COR-L47 (cell line): ENCODE results near the gene TFPT.

Source experiments
- DNase-seq: peaks from one replicate; lab custom pipeline; 2025; lab: John Stamatoyannopoulos, UW

The TFPT gene

GRCh38 chr19:54148158-54148557 is 32.7 kb upstream of the TFPT start:
- DNase-seq, result no peak

GRCh38 chr19:54147676-54148075 is 32.2 kb upstream of the TFPT start:
- DNase-seq, result no peak

GRCh38 chr19:54145541-54146158 is 30.2 kb upstream of the TFPT start:
- DNase-seq, result no peak

GRCh38 chr19:54142166-54142780 is 26.8 kb upstream of the TFPT start:
- no peak for DNase-seq

- DNase-seq, result no peak
Measured at GRCh38 chr19:54141356-54141755, 25.9 kb upstream of the TFPT start.

GRCh38 chr19:54138489-54139256 is 23.2 kb upstream of the TFPT start:
- DNase-seq, result no peak

- DNase-seq, result peak; percentile 27
Measured at GRCh38 chr19:54137699-54138488, 22.4 kb upstream of the TFPT start, which contains the start of gene CNOT3. CNOT3 (plus strand) TSS chr19:54137762; CDS start chr19:54142979, 5,217 bp downstream.

- peak; percentile 100 for DNase-seq
Measured at GRCh38 chr19:54136864-54137698, 21.6 kb upstream of the TFPT start.

GRCh38 chr19:54136086-54136863 is 20.8 kb upstream of the TFPT start:
- no peak for DNase-seq

GRCh38 chr19:54133957-54134590 is 18.6 kb upstream of the TFPT start:
- DNase-seq, result no peak

GRCh38 chr19:54133312-54133956 is 18.0 kb upstream of the TFPT start:
- peak; percentile 8 for DNase-seq

- no peak for DNase-seq
Measured at GRCh38 chr19:54129617-54129996, 14.2 kb upstream of the TFPT start.

GRCh38 chr19:54128796-54129616 is 13.5 kb upstream of the TFPT start:
- no peak for DNase-seq

GRCh38 chr19:54128441-54128725 is 12.9 kb upstream of the TFPT start:
- DNase-seq, result no peak

GRCh38 chr19:54127688-54128440 is 12.4 kb upstream of the TFPT start:
- no peak for DNase-seq

GRCh38 chr19:54125713-54126112 is 10.3 kb upstream of the TFPT start:
- DNase-seq, result no peak

GRCh38 chr19:54124393-54124792 is 8.9 kb upstream of the TFPT start:
- DNase-seq, result no peak

- no peak for DNase-seq
Measured at GRCh38 chr19:54123682-54124081, 8.2 kb upstream of the TFPT start.
